HCT116 (cell line): ENCODE results near the gene USP32. TPM values are rescaled to one million over a fixed set of nuclear protein-coding genes. Genes with fewer than 3 reads are reported as not detected.

Experiments used
- ATAC-seq: fragments of 200-7000 bp; cut with Tn5 transposase; 2 replicates; pipeline ENCODE4 v1.9.1; 2020; ENCODE audit warnings: mild to moderate bottlenecking, moderate library complexity
- BruUV-seq: library from RNA; stranded (reverse); fragments of 400-500 nt; replicated peaks from 2 replicates; lab custom pipeline; 2021; lab: Mats Ljungman, UMichigan
- CTCF ChIA-PET: fragments of 300-600 bp; sonication (Branson Sonifier 250); formaldehyde crosslinking; loops from one replicate; lab custom pipeline; 2021; ENCODE audit warnings: antibody characterized with exemption; lab: Charles Lee
- POLR2A ChIA-PET: fragments of 300-600, 350-600 bp; sonication (Branson Sonifier 250); formaldehyde crosslinking; loops from one replicate; lab custom pipeline; 2021; ENCODE audit warnings: antibody characterized with exemption; lab: Charles Lee
- RAD21 ChIA-PET, 2 experiments: fragments of 300-600 bp; sonication (Branson Sonifier 250); formaldehyde crosslinking; loops; one replicate each; lab custom pipeline; 2023; ENCODE audit warnings: low total read pairs in 2 of 2; ENCODE audit not compliant: uncharacterized antibody in 2 of 2, unreplicated experiment in 2 of 2, low non-redundant PET in 1 of 2; lab: Charles Lee
- DNase-seq: peaks from one replicate; pipeline ENCODE4 v3.0.0-alpha.2; 2010; ENCODE audit warnings: low read depth, low spot score
- H2AFZ ChIP-seq: fragments of 200-600 bp; shearing (Covaris generic), sonication (generic); 2 replicates; pipeline ENCODE4 v1.6.1; 2017; ENCODE audit warnings: low read depth, mixed run types, mixed read lengths, antibody characterized with exemption, low read length; ENCODE audit not compliant: poor library complexity, severe bottlenecking
- H3K27ac ChIP-seq: 2 replicates; pipeline ENCODE4 v1.5.1; 2012; ENCODE audit warnings: low read depth, low read length
- H3K27me3 ChIP-seq: fragments of 200-600 bp; sonication (generic); 2 replicates; pipeline ENCODE4 v1.6.1; 2016; ENCODE audit warnings: mixed run types, low read length, mixed read lengths; ENCODE audit not compliant: insufficient read depth
- H3K36me3 ChIP-seq, 2 experiments: fragments of 200-500 bp in 1 of 2; fragments of 200-600 bp in 1 of 2; sonication (Bioruptor generic) in 1 of 2; sonication (generic) in 1 of 2; 2 replicates each; pipeline versions ENCODE4 v1.5.1 to v1.6.1; 2014 to 2016; ENCODE audit warnings: low read length in 2 of 2, inconsistent platforms in 1 of 2, mixed read lengths in 1 of 2, mixed run types in 1 of 2; ENCODE audit not compliant: insufficient read depth in 2 of 2, control insufficient read depth in 1 of 2
- H3K4me1 ChIP-seq, 2 experiments: fragments of 200-600 bp in 1 of 2; sonication (generic) in 1 of 2; 2 replicates each; pipeline versions ENCODE4 v1.5.1 to v1.6.1; 2012 to 2017; ENCODE audit warnings: low read length in 2 of 2, inconsistent platforms in 1 of 2, mild to moderate bottlenecking in 1 of 2, mixed read lengths in 1 of 2, mixed run types in 1 of 2, moderate library complexity in 1 of 2; ENCODE audit not compliant: insufficient read depth in 2 of 2, control insufficient read depth in 1 of 2
- H3K4me2 ChIP-seq: fragments of 200-600 bp; sonication (generic); 2 replicates; pipeline ENCODE4 v1.6.1; 2017; ENCODE audit warnings: mixed run types, low read length, mixed read lengths
- H3K4me3 ChIP-seq, 2 experiments: fragments of 200-600 bp in 1 of 2; sonication (generic) in 1 of 2; replicated peaks in 1 of 2; 2 replicates each; pipeline ENCODE4 v1.5.1; 2011 to 2016; ENCODE audit warnings: low read length in 2 of 2, control low read depth in 1 of 2, low read depth in 1 of 2, mild to moderate bottlenecking in 1 of 2, mixed read lengths in 1 of 2, mixed run types in 1 of 2
- H3K79me2 ChIP-seq: fragments of 200-600 bp; sonication (generic); 2 replicates; pipeline ENCODE4 v1.6.1; 2017; ENCODE audit warnings: mild to moderate bottlenecking, mixed run types, low read length, moderate library complexity, mixed read lengths; ENCODE audit not compliant: insufficient read depth
- H3K9ac ChIP-seq: fragments of 200-600 bp; sonication (generic); 2 replicates; pipeline ENCODE4 v1.6.1; 2016; ENCODE audit warnings: low read length, mixed read lengths
- H3K9me2 ChIP-seq: fragments of 200-600 bp; sonication (generic), shearing (Covaris generic); 2 replicates; pipeline ENCODE4 v1.6.1; 2017; ENCODE audit warnings: mixed run types, mild to moderate bottlenecking, moderate library complexity; ENCODE audit not compliant: insufficient read depth
- H3K9me3 ChIP-seq, 2 experiments: fragments of 200-500 bp in 1 of 2; fragments of 200-600 bp in 1 of 2; sonication (Bioruptor generic) in 1 of 2; sonication (generic) in 1 of 2; 2 replicates each; pipeline ENCODE4 v1.6.1; 2014 to 2017; ENCODE audit warnings: low read length in 2 of 2, mixed read lengths in 2 of 2, inconsistent platforms in 1 of 2, low read depth in 1 of 2, mild to moderate bottlenecking in 1 of 2, mixed run types in 1 of 2, moderate library complexity in 1 of 2; ENCODE audit not compliant: control insufficient read depth in 1 of 2, insufficient read depth in 1 of 2
- H4K20me1 ChIP-seq: fragments of 200-600 bp; sonication (generic), shearing (Covaris generic); 2 replicates; pipeline ENCODE4 v1.6.1; 2017; ENCODE audit warnings: mixed run types, mild to moderate bottlenecking, moderate library complexity; ENCODE audit not compliant: insufficient read depth
- CTCF ChIP-seq, 3 experiments: fragments of 200-600 bp in 1 of 3; sonication (generic) in 1 of 3; IDR thresholded peaks in 2 of 3; conservative IDR thresholded peaks in 1 of 3; 2 replicates each; pipeline ENCODE4 v1.5.1; 2012 to 2017; ENCODE audit warnings: low read depth in 2 of 3, low read length in 2 of 3, antibody characterized with exemption in 1 of 3, borderline replicate concordance in 1 of 3, control low read depth in 1 of 3, mild to moderate bottlenecking in 1 of 3, mixed read lengths in 1 of 3, mixed run types in 1 of 3, moderate library complexity in 1 of 3; ENCODE audit not compliant: insufficient read depth in 1 of 3
- POLR2AphosphoS5 ChIP-seq: IDR thresholded peaks from 2 replicates; pipeline ENCODE4 v1.6.1; 2011; ENCODE audit warnings: mild to moderate bottlenecking, low read depth, low read length, moderate library complexity
- RAD21 ChIP-seq: IDR thresholded peaks from 2 replicates; pipeline ENCODE4 v1.6.1; 2012; ENCODE audit warnings: low read depth, mild to moderate bottlenecking
- YY1 ChIP-seq: IDR thresholded peaks from 2 replicates; pipeline ENCODE4 v1.6.1; 2011; ENCODE audit warnings: low read length, low read depth, moderate library complexity, mild to moderate bottlenecking; ENCODE audit not compliant: insufficient replicate concordance; ENCODE audit errors: extremely low read depth
- ZNF274 ChIP-seq: fragments of 200-500 bp; sonication (Bioruptor generic); IDR thresholded peaks from 2 replicates; pipeline ENCODE4 v1.6.1; 2014; ENCODE audit warnings: mild to moderate bottlenecking, low read depth, low read length, inconsistent platforms
- intact Hi-C: fragments of 100-400 bp; cut with micrococcal nuclease; formaldehyde crosslinking; loops from 2 replicates; pipeline ENCODE4 v1.10.0; 2022
- total RNA-seq: library from RNA; stranded (reverse); gene quantifications from one replicate; pipeline ENCODE4 v1.2.1, GENCODE V29; 2021; ENCODE audit not compliant: unreplicated experiment
- TF ChIP-seq, protein P1 (sequence below): IDR thresholded peaks from 2 replicates; pipeline ENCODE4 v1.6.1; 2012; ENCODE audit warnings: low read depth

The USP32 gene
- total RNA-seq, 1 experiment from 2014 or later = 67.0 TPM

GRCh38 chr17:60231234-60231633, 160.7 kb downstream of the USP32 start:
- Histone ChIP-seq H3K9me2 (no peaks in the 10 kb centered on the region), H3K4me2 (no peak overlapping the region), H3K27ac (no peak overlapping the region), H3K36me3 (peaks cover 0 to 2% of the 10 kb centered on the region in 2 experiments; a peak in 1 of 4 replicates), H4K20me1 (no peaks in the 10 kb centered on the region), H3K27me3 (no peaks in the 10 kb centered on the region), H3K9me3 (no peaks in the 10 kb centered on the region), H3K4me1 (peaks cover 0 to 7% of the 10 kb centered on the region in 2 experiments; a peak in 2 of 4 replicates), H3K9ac (no peak overlapping the region), H3K4me3 (no peak overlapping the region), H2AFZ (no peak overlapping the region), H3K79me2 (no peaks in the 10 kb centered on the region)
- POLR2A ChIA-PET = interaction anchor here (1.1 kb wide), 1 partner anchor 407 kb away, joined by 3 read pairs; no protein-coding TSS in a partner anchor
- intact Hi-C loops = loop anchor here (1.0 to 10.0 kb wide), 2 partner anchors 205 to 404 kb away; no protein-coding TSS in a partner anchor
- DNase-seq = peak; percentile 10
- ATAC-seq = peak; percentile 80
- no TSS peak for BruUV-seq
- TF ChIP-seq YY1 (no peak), RAD21 (peak; percentile 68), CTCF (IDR thresholded peaks at IDR 0.05 in 2 of 3, conservative IDR thresholded peaks at IDR 0.05 in 1 of 3; ENCODE audit: borderline replicate concordance in 1 of 3, insufficient read depth in 1 of 3, low read depth in 2 of 3, low read length in 2 of 3) (peak; percentile 52 to 69 (median 62); a peak in 5 of 6 replicates), POLR2AphosphoS5 (no peak)
- RAD21 ChIA-PET = interaction anchor here (0.5 to 1.3 kb wide), 3 partner anchors 84 to 364 kb away, joined by 3 to 5 read pairs (median 5); partner anchors contain the start of gene USP32 (in 1 of the 2)
- CTCF ChIA-PET = interaction anchor here (0.6 to 2.1 kb wide), 15 partner anchors 9 to 639 kb away, joined by 3 to 13 read pairs (median 4); partner anchors contain the start of gene USP32

- ATAC-seq = no peak
- Histone ChIP-seq H3K27ac (no peak overlapping the region), H3K4me3 (no peak overlapping the region), H3K9me2 (no peaks in the 10 kb centered on the region), H3K9me3 (no peaks in the 10 kb centered on the region), H3K27me3 (no peaks in the 10 kb centered on the region), H4K20me1 (no peaks in the 10 kb centered on the region), H3K36me3 (peaks cover 0 to 7% of the 10 kb centered on the region in 2 experiments; a peak in 2 of 4 replicates), H2AFZ (no peak overlapping the region), H3K79me2 (no peaks in the 10 kb centered on the region), H3K4me2 (no peak overlapping the region), H3K9ac (no peak overlapping the region), H3K4me1 (peaks cover 0 to 7% of the 10 kb centered on the region in 2 experiments; a peak in 2 of 4 replicates)
- no peak for TF ChIP-seq ZNF274
- TF ChIP-seq, protein P1, sequence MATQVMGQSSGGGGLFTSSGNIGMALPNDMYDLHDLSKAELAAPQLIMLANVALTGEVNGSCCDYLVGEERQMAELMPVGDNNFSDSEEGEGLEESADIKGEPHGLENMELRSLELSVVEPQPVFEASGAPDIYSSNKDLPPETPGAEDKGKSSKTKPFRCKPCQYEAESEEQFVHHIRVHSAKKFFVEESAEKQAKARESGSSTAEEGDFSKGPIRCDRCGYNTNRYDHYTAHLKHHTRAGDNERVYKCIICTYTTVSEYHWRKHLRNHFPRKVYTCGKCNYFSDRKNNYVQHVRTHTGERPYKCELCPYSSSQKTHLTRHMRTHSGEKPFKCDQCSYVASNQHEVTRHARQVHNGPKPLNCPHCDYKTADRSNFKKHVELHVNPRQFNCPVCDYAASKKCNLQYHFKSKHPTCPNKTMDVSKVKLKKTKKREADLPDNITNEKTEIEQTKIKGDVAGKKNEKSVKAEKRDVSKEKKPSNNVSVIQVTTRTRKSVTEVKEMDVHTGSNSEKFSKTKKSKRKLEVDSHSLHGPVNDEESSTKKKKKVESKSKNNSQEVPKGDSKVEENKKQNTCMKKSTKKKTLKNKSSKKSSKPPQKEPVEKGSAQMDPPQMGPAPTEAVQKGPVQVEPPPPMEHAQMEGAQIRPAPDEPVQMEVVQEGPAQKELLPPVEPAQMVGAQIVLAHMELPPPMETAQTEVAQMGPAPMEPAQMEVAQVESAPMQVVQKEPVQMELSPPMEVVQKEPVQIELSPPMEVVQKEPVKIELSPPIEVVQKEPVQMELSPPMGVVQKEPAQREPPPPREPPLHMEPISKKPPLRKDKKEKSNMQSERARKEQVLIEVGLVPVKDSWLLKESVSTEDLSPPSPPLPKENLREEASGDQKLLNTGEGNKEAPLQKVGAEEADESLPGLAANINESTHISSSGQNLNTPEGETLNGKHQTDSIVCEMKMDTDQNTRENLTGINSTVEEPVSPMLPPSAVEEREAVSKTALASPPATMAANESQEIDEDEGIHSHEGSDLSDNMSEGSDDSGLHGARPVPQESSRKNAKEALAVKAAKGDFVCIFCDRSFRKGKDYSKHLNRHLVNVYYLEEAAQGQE = no peak
- no TSS peak for BruUV-seq
- RAD21 ChIA-PET = interaction anchor here in 1 of 2 experiments (0.8 kb wide), 1 partner anchor 83 kb away, joined by 3 read pairs; no protein-coding TSS in a partner anchor
- CTCF ChIA-PET = interaction anchor here (1.0 to 2.1 kb wide), 4 partner anchors 8 to 639 kb away, joined by 3 to 13 read pairs (median 6); no protein-coding TSS in a partner anchor
- intact Hi-C loops = loop anchor here (10.0 kb wide), 1 partner anchor 404 kb away; no protein-coding TSS in a partner anchor
- DNase-seq = no peak
- POLR2A ChIA-PET = no interaction called here
Measured at GRCh38 chr17:60230358-60230757, 161.6 kb downstream of the USP32 start.
